Astrocyte (in vitro differentiated cells and primary cell): ENCODE measurements around the gene OXSR1. TPM values are rescaled to one million over a fixed set of nuclear protein-coding genes. Genes with fewer than 3 reads are reported as not detected.

Experiments
- DNase-seq: peaks from one replicate; pipeline ENCODE4 v3.0.0-alpha.2; 2010; ENCODE audit warnings: low read depth
- FAIRE-seq: peaks from 2 replicates; lab custom pipeline; 2011; peaks lifted over from hg19 to GRCh38; lab: Jason Lieb, UNC
- H2AFZ ChIP-seq: 2 replicates; pipeline ENCODE4 v1.6.0; 2012; ENCODE audit warnings: low read depth, low read length, inconsistent platforms
- H3K27ac ChIP-seq: 2 replicates; pipeline ENCODE4 v1.5.1; 2011; ENCODE audit warnings: low read depth, low read length, inconsistent platforms
- H3K27me3 ChIP-seq: 2 replicates; pipeline ENCODE4 v1.6.0; 2011; ENCODE audit warnings: low read length, inconsistent platforms; ENCODE audit not compliant: insufficient read depth
- H3K36me3 ChIP-seq: 2 replicates; pipeline ENCODE4 v1.5.1; 2011; ENCODE audit warnings: low read length, inconsistent platforms; ENCODE audit not compliant: insufficient read depth
- H3K4me1 ChIP-seq: 2 replicates; pipeline ENCODE4 v1.5.1; 2011; ENCODE audit warnings: low read length, inconsistent platforms; ENCODE audit not compliant: insufficient read depth
- H3K4me2 ChIP-seq: 2 replicates; pipeline ENCODE4 v1.6.0; 2012; ENCODE audit warnings: low read length, inconsistent platforms
- H3K4me3 ChIP-seq: 2 replicates; pipeline ENCODE4 v1.5.1; 2011; ENCODE audit warnings: low read depth, mild to moderate bottlenecking, low read length, inconsistent platforms; ENCODE audit not compliant: insufficient read depth
- H3K79me2 ChIP-seq: 2 replicates; pipeline ENCODE4 v1.6.0; 2012; ENCODE audit warnings: mild to moderate bottlenecking, low read length, inconsistent platforms; ENCODE audit not compliant: insufficient read depth
- H3K9ac ChIP-seq: 2 replicates; pipeline ENCODE4 v1.6.0; 2012; ENCODE audit warnings: mild to moderate bottlenecking, low read length, inconsistent platforms
- H3K9me3 ChIP-seq: 2 replicates; pipeline ENCODE4 v1.5.1; 2012; ENCODE audit warnings: low read depth, mild to moderate bottlenecking, low read length, inconsistent platforms; ENCODE audit not compliant: insufficient read depth
- H4K20me1 ChIP-seq: 2 replicates; pipeline ENCODE4 v1.6.0; 2012; ENCODE audit warnings: low read length, inconsistent platforms; ENCODE audit not compliant: insufficient read depth
- H3K27ac Mint-ChIP-seq: one replicate; pipeline ENCODE4 v1.8.0; 2021; ENCODE audit warnings: mild to moderate bottlenecking, mixed read lengths; ENCODE audit not compliant: unreplicated experiment
- H3K27me3 Mint-ChIP-seq: one replicate; pipeline ENCODE4 v1.8.0; 2021; ENCODE audit warnings: low read depth, mixed read lengths; ENCODE audit not compliant: unreplicated experiment
- H3K36me3 Mint-ChIP-seq: one replicate; pipeline ENCODE4 v1.8.0; 2021; ENCODE audit warnings: low read depth, mixed read lengths; ENCODE audit not compliant: unreplicated experiment
- H3K4me1 Mint-ChIP-seq: one replicate; pipeline ENCODE4 v1.8.0; 2021; ENCODE audit warnings: low read depth, mixed read lengths; ENCODE audit not compliant: unreplicated experiment
- H3K4me3 Mint-ChIP-seq: one replicate; pipeline ENCODE4 v1.8.0; 2021; ENCODE audit warnings: mild to moderate bottlenecking, moderate library complexity, mixed read lengths; ENCODE audit not compliant: unreplicated experiment
- H3K9me3 Mint-ChIP-seq: one replicate; pipeline ENCODE4 v1.8.0; 2021; ENCODE audit warnings: mild to moderate bottlenecking, mixed read lengths; ENCODE audit not compliant: unreplicated experiment
- CTCF ChIP-seq: IDR thresholded peaks from 2 replicates; pipeline ENCODE4 v1.5.1; 2011; ENCODE audit warnings: low read depth, mild to moderate bottlenecking, inconsistent platforms, low read length, moderate library complexity; ENCODE audit not compliant: insufficient read depth
- EZH2 ChIP-seq: IDR thresholded peaks from 2 replicates; pipeline ENCODE4 v1.6.1; 2012; ENCODE audit warnings: mild to moderate bottlenecking, low read length, inconsistent platforms; ENCODE audit not compliant: insufficient read depth
- total RNA-seq: library from RNA; stranded (reverse); gene quantifications from 2 replicates; pipeline ENCODE4 v1.2.1, GENCODE V29; 2021

Gene OXSR1
- total RNA-seq, 1 donor from 2014 or later, result 83.1 TPM

GRCh38 chr3:38117748-38118420 is 47.5 kb upstream of the OXSR1 start:
- Histone ChIP-seq H2AFZ (no peak overlapping the region), H4K20me1 (peaks cover 7% of the 10 kb centered on the region), H3K27ac (no peak overlapping the region), H3K4me3 (no peak overlapping the region), H3K27me3 (no peaks in the 10 kb centered on the region), H3K9ac (no peak overlapping the region), H3K79me2 (no peaks in the 10 kb centered on the region), H3K4me1 (no peaks in the 10 kb centered on the region), H3K9me3 (no peaks in the 10 kb centered on the region), H3K36me3 (peaks cover 3% of the 10 kb centered on the region), H3K4me2 (no peak overlapping the region)
- H3K4me3 Mint-ChIP-seq, result no peak overlapping the region
- H3K36me3 Mint-ChIP-seq, result peaks cover 20% of the 10 kb centered on the region
- DNase-seq (peak; percentile 19), FAIRE-seq (no peak)
- H3K27ac Mint-ChIP-seq, result no peak overlapping the region
- TF ChIP-seq CTCF (peak; percentile 55), EZH2 (no peak)
- no peaks in the 10 kb centered on the region for H3K4me1 Mint-ChIP-seq
- peaks cover 11% of the 10 kb centered on the region for H3K27me3 Mint-ChIP-seq
- H3K9me3 Mint-ChIP-seq, result peaks cover 2% of the 10 kb centered on the region

GRCh38 chr3:38118421-38119247 is 46.7 kb upstream of the OXSR1 start:
- Mint-ChIP-seq H3K4me1 (no peaks in the 10 kb centered on the region), H3K9me3 (peaks cover 2% of the 10 kb centered on the region), H3K27me3 (peaks cover 11% of the 10 kb centered on the region), H3K4me3 (no peak overlapping the region), H3K27ac (no peak overlapping the region), H3K36me3 (peaks cover 23% of the 10 kb centered on the region)
- FAIRE-seq, result no peak
- H3K4me1 ChIP-seq, result no peaks in the 10 kb centered on the region
- peaks cover 14% of the 10 kb centered on the region for H4K20me1 ChIP-seq
- no peak for TF ChIP-seq CTCF
- no peak for TF ChIP-seq EZH2
- no peak overlapping the region for H3K9ac ChIP-seq
- H3K4me2 ChIP-seq, result no peak overlapping the region
- no peak overlapping the region for H3K4me3 ChIP-seq
- no peaks in the 10 kb centered on the region for H3K79me2 ChIP-seq
- H3K27ac ChIP-seq, result no peak overlapping the region
- H3K36me3 ChIP-seq, result peaks cover 7% of the 10 kb centered on the region
- no peak for DNase-seq
- no peaks in the 10 kb centered on the region for H3K9me3 ChIP-seq
- H3K27me3 ChIP-seq, result no peaks in the 10 kb centered on the region
- no peak overlapping the region for H2AFZ ChIP-seq

- Mint-ChIP-seq H3K4me1 (no peaks in the 10 kb centered on the region), H3K9me3 (peaks cover 2% of the 10 kb centered on the region), H3K4me3 (no peak overlapping the region), H3K27ac (no peak overlapping the region), H3K27me3 (peaks cover 11% of the 10 kb centered on the region), H3K36me3 (peaks cover 23% of the 10 kb centered on the region)
- Histone ChIP-seq H3K27ac (no peak overlapping the region), H3K9me3 (no peaks in the 10 kb centered on the region), H3K4me1 (no peaks in the 10 kb centered on the region), H3K4me3 (no peak overlapping the region), H3K36me3 (peaks cover 7% of the 10 kb centered on the region), H3K4me2 (no peak overlapping the region), H3K9ac (no peak overlapping the region), H4K20me1 (peaks cover 14% of the 10 kb centered on the region), H2AFZ (no peak overlapping the region), H3K27me3 (no peaks in the 10 kb centered on the region), H3K79me2 (no peaks in the 10 kb centered on the region)
- FAIRE-seq (no peak), DNase-seq (no peak)
- TF ChIP-seq EZH2, result no peak
- no peak for TF ChIP-seq CTCF
Measured at GRCh38 chr3:38119248-38119544, 46.1 kb upstream of the OXSR1 start.
